HG03565 (cell line): Measurements from ENCODE around the gene CFAP298.

Experiments used
- ATAC-seq: cut with Tn5 transposase; IDR thresholded peaks from one replicate; pipeline ENCODE4 v1.9.1; 2021; ENCODE audit warnings: mild to moderate bottlenecking, moderate library complexity; ENCODE audit not compliant: unreplicated experiment

CFAP298 gene

DNA sequence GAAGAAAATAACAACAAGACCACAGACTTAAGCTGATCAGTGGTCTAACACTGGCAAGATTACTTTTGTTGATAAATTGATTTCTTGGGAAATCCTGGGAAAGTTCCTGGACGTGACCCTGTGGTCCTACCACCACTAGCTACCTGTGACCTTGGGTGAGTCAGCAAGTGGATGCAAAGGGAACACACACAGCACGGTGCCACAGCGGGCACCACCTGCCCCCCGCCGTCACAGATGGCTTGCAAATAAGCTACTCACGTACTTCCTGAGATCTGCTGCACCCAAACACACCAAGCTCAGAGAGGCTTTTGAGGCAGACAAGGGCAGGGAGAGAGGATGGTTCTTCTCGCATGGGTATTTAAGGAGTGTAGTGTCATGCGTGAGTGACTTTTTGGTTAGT, 12.7 kb downstream of the CFAP298 start:
- ATAC-seq = no peak

DNA sequence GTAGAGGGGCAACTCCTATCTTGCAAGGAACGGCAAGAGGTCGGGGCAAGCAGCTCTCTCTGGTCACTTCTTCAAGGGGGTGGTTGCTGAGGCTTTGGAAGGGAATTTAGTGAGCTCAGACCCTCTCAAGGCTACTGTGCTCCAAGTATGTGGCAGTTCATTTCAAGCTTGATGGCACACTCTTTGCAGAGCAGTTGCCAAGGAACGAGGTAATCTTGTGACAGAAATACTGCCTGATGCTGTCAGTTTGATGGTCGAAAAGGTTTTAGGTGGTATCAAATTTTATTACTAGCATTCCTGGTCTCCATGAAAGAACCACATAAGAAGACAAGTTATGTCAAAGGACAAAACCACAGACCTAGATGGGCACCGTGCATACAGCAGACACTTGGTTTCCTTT, 13.1 kb downstream of the CFAP298 start:
- no peak for ATAC-seq

DNA sequence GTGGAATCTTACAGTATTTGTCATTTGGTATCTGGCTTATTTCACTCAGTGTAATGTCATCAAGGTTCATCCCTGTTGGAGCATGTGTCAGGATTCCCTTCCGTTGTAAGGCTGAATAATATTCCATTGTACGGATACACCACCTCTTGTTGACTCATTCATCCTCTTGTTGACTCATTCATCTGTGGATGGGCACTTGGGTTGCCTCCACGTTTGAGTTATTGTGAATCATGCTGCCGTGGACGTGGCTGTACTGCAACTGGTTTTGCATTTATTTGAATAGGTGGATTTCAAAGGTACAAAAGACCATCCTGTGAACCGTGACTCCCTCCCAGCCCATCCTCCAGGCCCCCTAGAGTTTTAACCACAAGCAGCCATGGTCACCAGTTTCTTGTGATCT, 15.0 kb downstream of the CFAP298 start:
- ATAC-seq = no peak

DNA sequence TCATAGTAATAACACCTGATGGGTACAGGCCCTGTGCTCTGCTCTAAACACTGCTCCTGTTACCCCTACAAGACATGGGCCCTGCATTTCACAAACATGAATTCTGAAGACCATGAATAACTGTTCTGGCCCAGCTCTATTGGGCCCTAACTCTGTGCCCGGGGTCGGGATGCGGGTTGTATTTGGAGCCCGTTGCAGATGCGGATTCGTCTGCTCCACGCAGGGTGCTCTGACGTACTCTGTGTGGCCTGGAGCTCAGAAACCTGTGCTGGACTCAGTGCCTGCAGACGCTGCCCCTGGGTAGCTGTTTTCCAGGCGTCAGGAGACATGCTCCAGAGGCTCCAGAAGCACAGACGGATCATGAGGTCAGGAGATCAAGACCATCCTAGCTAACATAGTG, 16.7 kb downstream of the CFAP298 start:
- ATAC-seq = no peak

DNA sequence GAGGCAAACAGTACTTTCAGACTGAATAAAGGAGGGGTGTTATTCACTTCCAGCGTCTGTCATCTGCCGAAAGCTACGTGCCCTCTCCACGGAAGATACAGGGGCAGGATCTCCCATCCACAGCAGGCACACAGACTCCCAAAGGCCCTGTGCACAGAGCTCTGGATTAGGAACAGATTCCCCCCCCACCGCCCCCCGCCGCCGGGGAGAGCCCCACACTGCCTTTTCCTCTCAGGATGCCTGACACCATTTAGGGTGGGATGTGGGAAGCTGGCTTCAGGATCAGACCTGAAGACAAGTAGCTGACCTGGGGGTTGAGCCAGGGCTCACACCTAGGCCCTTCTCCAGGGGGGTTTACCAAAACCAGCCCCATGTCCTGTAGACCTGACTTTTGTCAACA, 18.5 kb downstream of the CFAP298 start:
- no peak for ATAC-seq

DNA sequence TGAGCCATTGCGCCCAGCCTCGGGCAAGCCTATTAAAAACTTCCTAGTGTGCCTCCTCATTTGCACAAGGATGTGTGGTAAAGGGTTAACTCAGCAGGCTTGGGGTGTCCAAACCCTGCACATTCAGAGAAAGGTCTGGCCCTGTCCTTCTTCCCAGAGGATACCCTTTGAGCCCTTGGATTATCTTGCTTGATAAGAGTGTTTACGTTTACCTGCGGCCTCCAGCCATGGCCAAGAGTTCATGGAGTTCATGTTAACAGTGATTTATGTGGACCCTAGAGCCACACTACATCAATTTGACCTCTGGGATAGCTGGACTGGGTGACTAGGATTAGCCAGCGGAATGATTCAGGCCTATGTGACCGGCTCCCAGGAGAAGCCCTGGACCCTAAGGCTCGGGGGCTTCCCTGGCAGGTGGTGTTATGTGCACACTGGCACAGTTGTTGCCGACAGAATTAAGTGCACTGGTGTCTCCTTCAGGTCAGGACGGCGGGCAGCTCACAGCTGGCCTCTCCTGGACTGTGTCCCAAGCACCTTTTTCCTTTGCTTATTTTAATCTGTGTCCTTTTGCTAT, 19.2 kb downstream of the CFAP298 start:
- no peak for ATAC-seq

DNA sequence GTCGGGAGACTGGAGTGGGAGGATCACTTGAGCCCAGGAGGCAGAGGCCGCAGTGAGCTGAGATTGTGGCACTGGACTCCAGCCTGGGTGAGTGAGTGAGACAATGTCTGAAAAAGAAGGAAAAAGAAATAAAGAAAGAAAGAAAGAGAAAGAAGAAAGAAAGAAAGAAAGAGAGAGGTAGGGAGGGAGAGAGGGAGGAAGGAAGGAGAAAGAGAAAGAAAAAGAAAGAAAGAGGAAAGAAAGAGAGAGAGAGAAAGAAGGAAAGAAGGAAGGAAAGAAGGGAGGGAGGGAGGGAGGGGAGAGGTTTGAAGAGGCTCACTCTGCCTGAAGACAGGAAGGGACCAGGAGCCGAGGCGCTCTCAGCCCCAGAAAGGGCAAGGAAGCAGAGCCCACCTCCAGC, 22.0 kb downstream of the CFAP298 start:
- ATAC-seq = no peak

DNA sequence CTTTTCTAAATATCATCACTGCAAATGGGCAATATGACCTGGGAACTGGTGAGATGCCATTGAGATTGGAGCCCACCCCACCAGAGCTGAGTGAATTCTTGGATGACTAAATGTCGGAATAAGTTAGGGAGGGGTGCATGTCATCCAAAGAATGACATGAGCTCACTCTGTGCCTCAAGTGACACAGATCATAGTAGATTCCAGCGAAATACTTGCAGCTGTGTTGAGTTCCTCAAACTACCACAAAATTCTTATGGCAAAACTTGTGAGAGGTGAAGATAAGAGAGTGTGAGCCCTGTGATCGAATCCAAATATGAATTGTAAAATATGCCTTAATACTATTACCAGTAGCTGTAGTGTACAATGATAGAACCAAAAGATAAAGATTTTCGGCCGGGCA, 24.5 kb downstream of the CFAP298 start:
- ATAC-seq = no peak

DNA sequence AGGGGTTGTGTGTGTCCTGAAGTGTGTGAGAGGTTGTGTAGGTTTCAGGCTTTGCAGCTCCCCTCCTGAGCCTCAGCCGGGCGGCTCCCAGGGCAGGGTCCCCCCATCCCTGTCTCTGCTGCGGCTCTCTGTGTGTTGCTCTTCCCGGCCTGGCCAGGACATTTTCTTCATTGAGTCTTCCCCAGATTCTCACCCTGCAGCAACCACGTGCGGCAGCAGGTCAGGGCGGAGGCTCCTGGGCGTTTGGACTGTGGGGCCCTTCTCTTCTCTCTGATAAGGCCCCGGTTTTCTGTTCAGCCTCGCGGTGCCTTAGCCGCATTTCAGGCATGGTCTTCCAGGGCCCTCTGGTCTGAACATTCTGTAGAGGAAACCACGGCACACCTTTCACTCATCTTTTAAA, 25.1 kb downstream of the CFAP298 start:
- ATAC-seq = no peak

DNA sequence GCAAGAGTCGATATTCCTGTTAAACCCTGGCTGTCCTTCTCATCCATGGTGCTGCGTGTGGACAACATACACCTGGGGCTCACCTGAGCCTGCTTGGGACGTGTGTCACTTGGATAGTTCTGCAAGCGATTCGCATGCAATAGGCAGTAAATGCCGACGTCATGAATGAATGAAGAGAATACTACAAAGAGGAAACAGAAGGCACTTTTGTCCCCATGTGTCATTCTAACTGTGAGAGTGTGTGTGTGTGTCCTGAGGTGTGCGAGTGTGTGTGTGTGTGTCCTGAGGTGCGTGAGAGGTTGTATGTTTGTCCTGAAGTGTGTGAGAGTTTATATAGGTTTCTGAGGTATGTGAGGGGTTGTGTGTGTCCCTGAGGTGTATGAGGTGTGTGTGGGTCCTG, 26.2 kb downstream of the CFAP298 start:
- ATAC-seq = no peak

DNA sequence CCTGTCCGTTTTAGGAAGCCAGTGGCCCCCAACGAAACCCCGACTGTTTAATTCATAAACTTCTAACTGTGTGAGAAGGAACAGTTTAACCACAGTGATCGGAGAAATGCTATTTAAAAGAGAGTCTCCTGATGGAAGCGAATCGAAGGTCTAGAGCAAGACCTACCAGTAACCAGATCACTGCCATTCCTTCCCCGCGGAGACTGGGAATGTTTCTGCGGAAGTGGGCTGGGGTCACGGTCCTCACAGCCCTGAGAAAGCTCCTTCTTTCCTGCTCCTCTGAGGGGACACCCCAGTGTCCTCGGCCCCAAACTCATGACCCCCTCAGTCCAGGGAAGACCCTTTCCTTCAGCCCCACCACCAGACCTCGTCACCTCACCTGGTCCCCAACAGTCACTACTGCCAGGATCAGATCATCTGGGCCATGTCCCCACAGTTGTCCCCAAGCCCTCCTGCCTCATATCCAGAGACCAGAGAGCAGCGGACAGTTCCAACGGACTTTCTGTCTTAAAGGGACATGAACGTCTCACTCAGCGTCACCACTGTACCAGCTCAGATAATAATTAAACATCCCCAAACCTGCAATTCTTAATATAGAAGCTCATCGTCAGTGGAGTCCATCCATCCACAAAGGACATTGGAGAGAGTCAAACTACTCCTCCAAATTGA, 27.0 kb downstream of the CFAP298 start, which contains the start of gene TCP10L:
TCP10L (minus strand) TSS at position 482 of the 669 bp plus-strand sequence. CDS start 1,219 bp downstream, outside the sequence.
- no peak for ATAC-seq

DNA sequence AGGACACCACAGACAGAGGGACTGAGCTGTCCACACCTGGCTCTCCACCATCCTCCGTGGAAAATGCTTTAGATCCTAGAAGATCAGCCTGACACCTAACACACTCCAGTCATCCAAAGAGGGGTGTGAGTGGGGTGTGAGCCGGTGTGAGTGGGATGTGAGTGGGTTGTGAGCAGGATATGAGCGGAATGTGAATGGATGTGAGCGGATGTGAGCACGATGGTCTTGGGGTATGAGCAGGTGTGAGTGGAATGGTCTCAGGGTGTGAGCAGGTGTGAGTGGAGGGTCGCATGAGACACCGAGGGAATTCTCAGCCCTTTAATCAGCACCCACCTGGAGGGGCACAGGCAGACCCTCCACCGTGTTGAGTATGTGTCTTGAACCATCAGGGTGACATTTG, 27.7 kb downstream of the CFAP298 start:
- ATAC-seq = no peak

DNA sequence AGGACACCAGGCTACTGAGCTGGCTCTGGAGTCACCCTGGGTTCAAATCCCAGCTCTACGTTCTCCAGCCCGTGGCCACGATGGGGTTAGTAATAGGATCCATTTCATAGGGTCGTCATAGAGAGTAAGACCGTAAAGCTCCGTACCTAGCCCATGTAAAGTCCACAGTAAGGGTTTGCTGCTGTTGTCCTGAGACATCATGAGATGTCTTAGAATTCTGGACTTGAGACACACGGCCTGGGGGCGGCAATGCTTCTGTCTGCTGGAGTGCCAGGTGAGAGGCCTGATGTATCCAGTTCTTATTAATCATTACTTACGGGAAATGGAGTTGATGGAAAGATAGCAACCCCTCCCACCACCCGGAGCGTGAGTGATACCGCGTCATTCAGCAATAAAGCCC, 30.4 kb downstream of the CFAP298 start:
- no peak for ATAC-seq

DNA sequence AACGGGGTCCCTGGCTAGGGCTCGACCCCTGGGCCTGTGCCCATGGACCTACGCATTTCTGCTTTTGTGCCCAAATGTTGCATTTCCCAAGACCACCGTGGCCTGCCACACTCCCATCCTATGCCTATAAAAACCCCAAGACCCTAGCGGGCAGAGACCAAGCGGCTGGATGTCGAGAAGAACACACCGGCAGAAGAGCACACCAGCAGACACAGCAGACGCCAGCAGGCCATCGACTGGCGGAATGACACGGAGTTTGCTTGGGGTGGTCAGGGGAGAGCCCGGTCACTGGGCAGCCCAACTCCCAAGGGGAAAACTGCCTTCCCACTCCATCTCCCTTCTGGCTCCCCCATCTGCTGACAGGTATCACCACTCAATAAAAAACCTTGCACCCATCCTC, 31.2 kb downstream of the CFAP298 start:
- ATAC-seq = no peak

DNA sequence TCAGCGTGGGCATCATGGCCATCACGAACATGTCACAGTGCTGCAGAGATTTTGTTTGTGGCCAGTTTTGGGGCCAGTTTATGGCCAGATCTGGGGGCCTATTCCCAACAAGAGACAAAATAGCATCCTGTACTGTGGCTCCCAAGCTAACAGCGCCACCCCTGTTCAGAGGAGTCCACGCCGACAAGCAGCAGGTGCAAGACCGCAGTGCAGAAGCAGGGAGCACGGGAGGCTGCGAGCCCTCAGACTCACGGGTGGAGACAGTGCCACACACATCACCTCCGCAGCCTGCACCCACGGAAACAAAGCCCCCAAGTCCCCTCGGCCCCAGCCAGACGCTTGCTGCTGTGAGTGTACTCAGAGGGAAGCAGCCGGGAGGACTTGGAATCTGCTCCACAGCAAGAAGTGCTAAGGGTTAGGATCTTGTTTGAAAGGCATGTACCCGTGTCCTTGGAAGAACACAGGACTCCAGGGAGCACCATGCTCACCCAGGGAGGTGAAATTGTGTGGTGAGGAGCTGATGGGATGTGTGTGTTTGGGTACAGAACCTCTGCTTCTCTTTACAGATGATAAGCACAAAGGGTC, 34.0 kb downstream of the CFAP298 start:
- no peak for ATAC-seq

DNA sequence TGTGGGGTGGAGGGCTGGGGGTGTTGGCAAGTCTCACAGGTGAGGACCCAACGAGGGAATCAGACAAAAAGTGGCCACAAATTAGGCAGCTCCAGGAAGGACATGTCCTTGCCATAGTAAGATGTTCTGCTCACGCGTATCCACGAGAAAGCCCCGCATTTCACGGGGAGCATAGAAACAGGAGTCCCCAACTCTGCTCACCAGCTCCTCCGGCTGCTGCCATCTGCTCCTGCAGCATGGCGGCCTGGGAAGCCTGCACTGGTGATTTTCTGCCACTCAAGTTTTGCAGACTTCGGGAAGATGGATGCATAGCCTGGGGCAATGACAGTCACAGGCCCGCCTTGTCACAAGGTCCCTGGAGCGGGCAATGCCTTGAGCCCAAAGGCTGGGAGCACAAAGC, 36.2 kb downstream of the CFAP298 start:
- ATAC-seq = no peak

DNA sequence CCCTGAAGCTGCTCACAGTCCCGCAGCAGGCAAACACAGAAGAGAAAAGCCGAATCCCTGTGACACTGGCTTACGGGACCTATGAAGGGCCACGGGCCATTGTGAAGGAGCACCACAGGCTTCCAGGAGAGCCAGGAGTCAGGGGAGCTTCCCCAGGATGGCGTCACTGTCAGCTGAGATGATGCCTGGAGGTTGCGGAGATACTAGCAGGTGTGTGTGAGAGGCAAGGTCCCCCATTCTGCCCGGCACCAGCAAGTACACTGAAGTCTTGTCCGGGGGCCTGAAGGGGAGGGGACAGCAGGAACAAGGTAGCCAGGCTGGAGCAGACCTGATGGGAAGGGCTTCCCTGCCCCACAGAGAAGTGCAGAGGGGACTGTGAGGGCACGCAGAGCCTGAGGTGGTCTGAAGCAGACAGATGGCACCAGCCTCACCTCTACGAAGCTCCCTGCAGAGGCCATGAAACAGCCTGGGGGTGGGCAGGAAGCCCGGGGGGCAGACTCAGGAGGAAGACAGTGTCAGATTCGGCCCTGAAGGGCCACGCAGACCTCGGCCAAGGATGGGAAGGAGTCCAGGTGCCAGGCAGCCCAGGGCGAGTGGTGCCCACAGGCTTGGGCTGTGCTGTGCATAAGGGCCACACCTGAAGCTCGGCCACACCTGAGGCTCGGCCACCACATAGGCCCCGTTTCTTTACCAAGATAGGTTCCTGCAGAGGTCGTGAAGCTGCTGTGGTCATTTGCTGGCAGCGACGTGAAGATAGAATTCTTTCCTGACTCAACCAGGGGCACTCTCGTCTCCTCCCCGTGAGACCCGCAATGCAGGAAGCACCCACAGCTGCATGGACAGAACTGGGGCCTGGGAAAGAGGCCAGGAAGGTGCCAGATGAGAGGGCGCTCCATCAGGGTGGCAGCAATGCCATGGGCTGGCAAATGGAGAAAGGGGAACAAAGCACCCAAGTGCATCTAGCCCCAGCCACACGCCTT, 36.9 kb downstream of the CFAP298 start:
- ATAC-seq = no peak

DNA sequence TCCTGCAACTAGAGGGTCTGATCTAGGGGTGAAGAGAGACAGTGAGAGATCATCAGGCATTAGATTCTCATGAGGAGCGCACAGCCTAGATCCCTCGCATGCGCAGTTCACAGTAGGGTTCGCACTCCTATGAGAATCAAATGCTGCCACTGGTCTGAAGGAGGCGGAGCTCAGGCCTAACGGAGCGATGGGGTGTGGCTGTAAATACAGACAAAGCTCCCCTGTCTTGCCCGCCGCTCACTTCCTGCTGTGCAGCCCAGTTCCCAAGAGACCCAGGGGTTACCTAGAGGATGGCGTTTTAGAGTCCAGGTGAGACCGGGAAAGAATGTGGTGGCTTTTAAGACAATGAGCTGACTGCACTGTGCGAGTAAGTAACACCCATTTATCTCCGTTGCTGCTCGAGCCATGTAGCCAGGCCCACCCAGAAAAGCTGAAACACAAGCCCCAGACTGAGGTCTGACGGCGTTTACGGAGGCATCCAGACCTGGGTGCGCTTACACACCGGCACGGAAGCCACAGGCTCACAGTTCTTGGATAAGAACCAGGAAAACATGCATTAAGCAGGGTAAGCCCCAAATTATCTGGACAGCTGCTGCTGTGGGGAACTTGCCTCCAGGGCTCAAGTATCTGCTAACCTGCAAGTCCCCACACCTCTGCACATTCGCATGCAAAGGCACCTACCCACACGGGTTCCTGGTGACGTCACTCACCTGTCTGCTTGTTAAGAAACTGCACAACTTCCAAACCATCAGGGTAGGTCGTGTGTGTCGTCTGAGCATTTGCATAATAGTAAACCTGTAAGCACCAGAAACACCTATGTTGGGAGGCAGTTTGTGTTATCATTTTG, 39.4 kb downstream of the CFAP298 start:
- no peak for ATAC-seq

DNA sequence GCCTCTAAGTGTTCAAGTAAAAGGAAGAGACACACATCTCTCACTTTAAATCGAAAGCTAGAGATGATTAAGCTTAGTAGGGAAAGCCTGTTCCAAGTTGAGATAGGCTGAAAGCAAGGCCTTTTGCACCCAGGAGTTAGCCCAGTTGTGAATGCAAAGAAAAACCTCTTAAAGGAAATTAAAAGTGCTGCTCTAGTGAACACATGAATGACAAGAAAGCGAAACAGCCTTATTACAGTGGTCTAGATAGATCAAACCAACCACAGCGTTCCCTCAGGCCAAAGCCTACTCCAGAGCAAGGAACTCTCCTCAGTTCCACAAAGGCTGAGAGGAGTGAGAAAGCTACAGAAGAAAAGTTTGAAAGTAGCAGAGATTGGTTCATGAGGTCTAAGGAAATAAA, 41.7 kb downstream of the CFAP298 start:
- no peak for ATAC-seq
